Trophoblast cell (in vitro differentiated cells and primary cell): Measurements from ENCODE around the gene ZBTB17.

Experiments used
- DNase-seq, 2 donors: peaks; one replicate each; pipeline ENCODE4 v3.0.0-alpha.2; 2016
- H2AFZ ChIP-seq: 2 replicates; pipeline ENCODE4 v1.6.1; 2013; ENCODE audit warnings: low read length, moderate library complexity, mild to moderate bottlenecking; ENCODE audit not compliant: insufficient read depth, poor library complexity
- H2AK5ac ChIP-seq: 2 replicates; pipeline ENCODE4 v1.6.1; 2013; ENCODE audit warnings: mild to moderate bottlenecking, low read length
- H2BK120ac ChIP-seq: 2 replicates; pipeline ENCODE4 v1.6.1; 2013; ENCODE audit warnings: low read length, mild to moderate bottlenecking, moderate library complexity; ENCODE audit not compliant: insufficient read depth, poor library complexity
- H2BK12ac ChIP-seq: 2 replicates; pipeline ENCODE4 v1.6.1; 2013; ENCODE audit warnings: mild to moderate bottlenecking, low read length, moderate library complexity
- H2BK5ac ChIP-seq: 2 replicates; pipeline ENCODE4 v1.6.1; 2013; ENCODE audit warnings: low read length, low read depth, moderate library complexity, mild to moderate bottlenecking; ENCODE audit not compliant: poor library complexity
- H3K14ac ChIP-seq: 2 replicates; pipeline ENCODE4 v1.6.1; 2013; ENCODE audit warnings: mild to moderate bottlenecking, low read length
- H3K18ac ChIP-seq: 2 replicates; pipeline ENCODE4 v1.6.1; 2013; ENCODE audit warnings: mild to moderate bottlenecking, low read length
- H3K23ac ChIP-seq: 2 replicates; pipeline ENCODE4 v1.6.1; 2013; ENCODE audit warnings: low read length
- H3K27ac ChIP-seq: 2 replicates; pipeline ENCODE4 v1.5.1; 2013; ENCODE audit warnings: low read depth, mild to moderate bottlenecking, inconsistent platforms, low read length, moderate library complexity
- H3K27me3 ChIP-seq: 2 replicates; pipeline ENCODE4 v1.6.1; 2013; ENCODE audit warnings: inconsistent platforms, mild to moderate bottlenecking, low read length, moderate library complexity; ENCODE audit not compliant: insufficient read depth
- H3K36me3 ChIP-seq, 2 experiments: 1 replicate in 1 of 2; 2 replicates in 1 of 2; pipeline ENCODE4 v1.6.1; 2013; ENCODE audit warnings: low read length in 2 of 2, mild to moderate bottlenecking in 2 of 2, moderate library complexity in 1 of 2; ENCODE audit not compliant: insufficient read depth in 2 of 2, control insufficient read depth in 1 of 2
- H3K4ac ChIP-seq: 2 replicates; pipeline ENCODE4 v1.6.1; 2013; ENCODE audit warnings: low read depth, mild to moderate bottlenecking, low read length, moderate library complexity
- H3K4me1 ChIP-seq, 2 experiments: 1 replicate in 1 of 2; 2 replicates in 1 of 2; pipeline ENCODE4 v1.6.1; 2013; ENCODE audit warnings: low read length in 2 of 2, mild to moderate bottlenecking in 2 of 2, moderate library complexity in 1 of 2; ENCODE audit not compliant: insufficient read depth in 2 of 2, control insufficient read depth in 1 of 2
- H3K4me2 ChIP-seq: 2 replicates; pipeline ENCODE4 v1.6.1; 2013; ENCODE audit warnings: inconsistent platforms, mild to moderate bottlenecking, low read length, moderate library complexity
- H3K4me3 ChIP-seq: 2 replicates; pipeline ENCODE4 v1.5.1; 2013; ENCODE audit warnings: mild to moderate bottlenecking, low read depth, low read length, inconsistent platforms
- H3K79me1 ChIP-seq: one replicate; pipeline ENCODE4 v1.6.1; 2013; ENCODE audit warnings: low read length
- H3K79me2 ChIP-seq: 2 replicates; pipeline ENCODE4 v1.6.1; 2013; ENCODE audit warnings: low read length, mild to moderate bottlenecking; ENCODE audit not compliant: control insufficient read depth, insufficient read depth, poor library complexity
- H3K9ac ChIP-seq: 2 replicates; pipeline ENCODE4 v1.6.1; 2013; ENCODE audit warnings: mild to moderate bottlenecking, low read length
- H3K9me3 ChIP-seq: 2 replicates; pipeline ENCODE4 v1.6.1; 2013; ENCODE audit warnings: low read depth, mild to moderate bottlenecking, control low read depth, inconsistent platforms, low read length; ENCODE audit not compliant: insufficient read depth
- H4K12ac ChIP-seq: 2 replicates; pipeline ENCODE4 v1.6.1; 2013; ENCODE audit warnings: low read depth, mild to moderate bottlenecking, low read length, moderate library complexity
- H4K8ac ChIP-seq: 2 replicates; pipeline ENCODE4 v1.6.1; 2013; ENCODE audit warnings: low read depth, mild to moderate bottlenecking, low read length, moderate library complexity
- H4K91ac ChIP-seq: one replicate; pipeline ENCODE4 v1.6.1; 2013; ENCODE audit warnings: low read depth, mild to moderate bottlenecking, low read length, moderate library complexity
- WGBS: extraction: QIAGEN DNeasy Blood & Tissue Kit; methylation state at CpG from one replicate; pipeline ENCODE4 v1.1.7; 2013; ENCODE audit warnings: missing lambda C conversion rate; ENCODE audit not compliant: insufficient read length, insufficient coverage; ENCODE audit errors: extremely low coverage; 5-methylcytosine and 5-hydroxymethylcytosine counted together

Gene ZBTB17

GRCh38 chr1:15945832-15946448 is 30.0 kb downstream of the ZBTB17 start:
- Histone ChIP-seq H2AFZ (no peak overlapping the region), H3K18ac (no peak overlapping the region), H3K27ac (no peak overlapping the region), H3K9ac (no peak overlapping the region), H2BK120ac (no peak overlapping the region), H3K27me3 (no peaks in the 10 kb centered on the region), H4K91ac (no peak overlapping the region), H3K14ac (no peak overlapping the region), H3K36me3 (peaks cover 75 to 77% of the 10 kb centered on the region in 2 experiments), H3K79me2 (no peaks in the 10 kb centered on the region), H3K4ac (no peak overlapping the region), H3K9me3 (no peaks in the 10 kb centered on the region), H3K4me1 (peaks cover 8 to 18% of the 10 kb centered on the region in 2 experiments), H4K12ac (no peak overlapping the region), H3K4me3 (no peak overlapping the region), H3K79me1 (no peaks in the 10 kb centered on the region), H2BK12ac (no peak overlapping the region), H3K23ac (no peak overlapping the region), H4K8ac (no peak overlapping the region), H3K4me2 (no peak overlapping the region), H2AK5ac (no peak overlapping the region), H2BK5ac (no peak overlapping the region)
- WGBS: no CpG with 5 or more reads among the region's 17 CpGs
- no peak for DNase-seq

GRCh38 chr1:15945011-15945831 is 30.7 kb downstream of the ZBTB17 start:
- peaks cover 7 to 11% of the 10 kb centered on the region in 2 experiments for H3K4me1 ChIP-seq
- H3K79me2 ChIP-seq: no peaks in the 10 kb centered on the region
- no peak overlapping the region for H3K4ac ChIP-seq
- no peak overlapping the region for H3K4me2 ChIP-seq
- H3K9ac ChIP-seq: no peak overlapping the region
- no peak overlapping the region for H4K91ac ChIP-seq
- no peak overlapping the region for H2BK5ac ChIP-seq
- no peak overlapping the region for H2AFZ ChIP-seq
- no peak overlapping the region for H3K14ac ChIP-seq
- H3K9me3 ChIP-seq: no peaks in the 10 kb centered on the region
- H2AK5ac ChIP-seq: no peak overlapping the region
- H4K8ac ChIP-seq: no peak overlapping the region
- H3K79me1 ChIP-seq: no peaks in the 10 kb centered on the region
- no peak for DNase-seq
- H2BK120ac ChIP-seq: no peak overlapping the region
- no peak overlapping the region for H3K4me3 ChIP-seq
- H2BK12ac ChIP-seq: no peak overlapping the region
- H3K27me3 ChIP-seq: no peaks in the 10 kb centered on the region
- no peak overlapping the region for H3K18ac ChIP-seq
- H3K27ac ChIP-seq: no peak overlapping the region
- no CpG with 5 or more reads among the region's 39 CpGs for WGBS
- peaks cover 77 to 82% of the 10 kb centered on the region in 2 experiments for H3K36me3 ChIP-seq
- no peak overlapping the region for H4K12ac ChIP-seq
- no peak overlapping the region for H3K23ac ChIP-seq

DNA sequence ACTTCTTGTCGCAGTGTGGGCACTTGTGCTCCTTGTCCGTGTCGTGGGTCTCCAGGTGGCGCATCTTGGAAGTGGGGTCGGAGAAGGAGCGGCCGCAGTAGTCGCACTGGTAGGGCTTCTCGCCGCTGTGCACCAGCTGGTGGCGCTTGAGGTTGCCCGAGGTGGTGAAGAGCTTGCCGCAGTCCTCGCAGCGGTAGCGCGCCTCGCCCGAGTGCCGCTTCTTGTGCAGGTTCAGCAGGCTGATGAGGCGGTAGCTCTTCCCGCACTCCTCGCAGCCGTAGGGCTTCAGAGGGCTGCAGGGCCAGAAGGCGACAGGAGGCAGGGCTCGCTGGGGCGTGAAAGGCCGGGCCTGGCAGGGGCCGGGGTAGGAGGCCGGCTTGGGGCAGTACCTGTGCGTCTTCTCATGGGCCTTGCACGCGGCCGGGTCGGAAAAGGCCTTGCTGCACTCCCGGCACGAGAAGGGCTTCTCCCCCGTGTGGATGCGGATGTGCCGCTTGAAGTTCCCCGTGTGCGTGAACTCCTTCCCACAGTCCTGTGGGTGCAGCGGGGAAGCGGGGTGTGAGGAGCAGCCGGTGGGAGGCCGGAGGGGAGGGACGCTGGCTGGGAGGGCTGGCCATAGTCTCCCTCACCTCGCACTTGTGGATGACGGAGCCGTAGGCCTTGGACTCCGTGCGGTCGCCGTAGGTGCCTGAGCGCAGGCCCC is 31.4 kb downstream of the ZBTB17 start:
- Histone ChIP-seq H3K9ac (no peak overlapping the region), H4K12ac (no peak overlapping the region), H2AFZ (no peak overlapping the region), H3K27me3 (no peaks in the 10 kb centered on the region), H3K4ac (no peak overlapping the region), H3K9me3 (no peaks in the 10 kb centered on the region), H3K23ac (no peak overlapping the region), H3K27ac (no peak overlapping the region), H2AK5ac (no peak overlapping the region), H4K91ac (no peak overlapping the region), H4K8ac (no peak overlapping the region), H2BK5ac (no peak overlapping the region), H3K14ac (no peak overlapping the region), H3K4me2 (no peak overlapping the region), H2BK12ac (no peak overlapping the region), H3K79me2 (no peaks in the 10 kb centered on the region), H3K79me1 (no peaks in the 10 kb centered on the region), H3K36me3 (peaks cover 76 to 81% of the 10 kb centered on the region in 2 experiments), H3K4me1 (peaks cover 4 to 5% of the 10 kb centered on the region in 2 experiments), H2BK120ac (no peak overlapping the region), H3K18ac (no peak overlapping the region), H3K4me3 (no peak overlapping the region)
- no CpG with 5 or more reads among the region's 55 CpGs for WGBS
- no peak for DNase-seq

DNA sequence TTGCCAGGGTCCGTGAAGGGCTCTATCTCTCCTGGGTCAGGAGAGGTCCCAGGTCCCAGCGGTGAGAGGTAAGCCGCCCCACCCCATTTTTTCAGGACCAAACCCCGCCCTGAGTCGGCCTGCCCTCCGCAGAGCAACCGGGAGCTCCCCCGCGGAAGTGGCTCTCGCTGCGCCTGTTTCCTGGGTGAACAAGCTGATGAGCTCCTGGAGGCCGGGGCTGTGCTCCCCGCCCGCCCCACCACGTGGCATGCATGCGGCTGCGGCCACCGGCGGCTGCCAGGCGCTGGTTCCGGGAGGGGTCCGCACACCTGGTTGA is 32.0 kb downstream of the ZBTB17 start:
- H3K4me3 ChIP-seq: no peak overlapping the region
- no peak overlapping the region for H4K91ac ChIP-seq
- H3K4me2 ChIP-seq: no peak overlapping the region
- no peak overlapping the region for H3K14ac ChIP-seq
- H3K79me2 ChIP-seq: no peaks in the 10 kb centered on the region
- H3K27me3 ChIP-seq: no peaks in the 10 kb centered on the region
- H2BK5ac ChIP-seq: no peak overlapping the region
- peaks cover 80 to 83% of the 10 kb centered on the region in 2 experiments for H3K36me3 ChIP-seq
- peaks cover 5% of the 10 kb centered on the region in 2 experiments for H3K4me1 ChIP-seq
- no peak overlapping the region for H3K9ac ChIP-seq
- DNase-seq: no peak
- no peak overlapping the region for H3K4ac ChIP-seq
- no peak overlapping the region for H3K18ac ChIP-seq
- H2BK12ac ChIP-seq: no peak overlapping the region
- no peak overlapping the region for H2AFZ ChIP-seq
- no peak overlapping the region for H4K8ac ChIP-seq
- H4K12ac ChIP-seq: no peak overlapping the region
- no peak overlapping the region for H3K23ac ChIP-seq
- no peak overlapping the region for H3K27ac ChIP-seq
- H3K79me1 ChIP-seq: no peaks in the 10 kb centered on the region
- whole genome bisulfite sequencing: no CpG with 5 or more reads among the region's 22 CpGs
- H2BK120ac ChIP-seq: no peak overlapping the region
- H3K9me3 ChIP-seq: no peaks in the 10 kb centered on the region
- H2AK5ac ChIP-seq: no peak overlapping the region
